A549 (cell line): Measurements from ENCODE around the gene CD276. TPM values are rescaled to one million over a fixed set of nuclear protein-coding genes. Genes with fewer than 3 reads are reported as not detected.

ENCODE experiments used
- ATAC-seq, 2 experiments: fragments of 200-7000 bp in 1 of 2; fragments of >200 bp in 1 of 2; cut with Nextera tagmentation in 1 of 2; cut with Tn5 transposase in 1 of 2; 3 replicates each; pipeline versions ENCODE4 v1.8.0 to v1.9.1; 2018 to 2020; ENCODE audit warnings: mild to moderate bottlenecking in 1 of 2, moderate library complexity in 1 of 2
- CTCF ChIA-PET: fragments of 300-600 bp; sonication (Branson Sonifier 250); formaldehyde crosslinking; extraction: SDS; loops from one replicate; lab custom pipeline; 2021; ENCODE audit warnings: antibody characterized with exemption, inconsistent platforms; lab: Yijun Ruan, JAX
- POLR2A ChIA-PET: fragments of 350-600 bp; formaldehyde crosslinking; extraction: SDS; loops from one replicate; lab custom pipeline; 2021; ENCODE audit warnings: antibody characterized with exemption, inconsistent platforms; lab: Yijun Ruan, JAX
- DNase-seq, 2 experiments: peaks; one replicate each; pipeline versions ENCODE4 v3.0.0 to v3.0.0-alpha.2; 2011 to 2016; ENCODE audit warnings: low read depth in 1 of 2, low spot score in 1 of 2
- FAIRE-seq: peaks from 2 replicates; lab custom pipeline; 2011; peaks lifted over from hg19 to GRCh38; lab: Jason Lieb, UNC
- H3K27ac ChIP-seq, 2 experiments: fragments of >200 bp; sonication (Bioruptor Twin); formaldehyde crosslinking; 3 replicates each; pipeline ENCODE4 v1.5.1; 2016 to 2017
- H3K4me1 ChIP-seq: fragments of >200 bp; sonication (Bioruptor Twin); formaldehyde crosslinking; 3 replicates; pipeline ENCODE4 v1.6.1; 2016
- H3K4me2 ChIP-seq: fragments of >200 bp; sonication (Bioruptor Twin); formaldehyde crosslinking; 3 replicates; pipeline ENCODE4 v1.6.1; 2016
- H3K4me3 ChIP-seq: fragments of >200 bp; sonication (Bioruptor Twin); formaldehyde crosslinking; 3 replicates; pipeline ENCODE4 v1.5.1; 2016
- H3K9me3 ChIP-seq: fragments of >200 bp; sonication (Bioruptor Twin); formaldehyde crosslinking; 3 replicates; pipeline ENCODE4 v1.6.1; 2016
- BCL3 ChIP-seq: fragments of >200 bp; sonication (Bioruptor Twin); formaldehyde crosslinking; IDR thresholded peaks from 3 replicates; pipeline ENCODE4 v1.6.1; 2016
- BHLHE40 ChIP-seq: IDR thresholded peaks from 2 replicates; pipeline ENCODE4 v1.6.1; 2012; ENCODE audit warnings: low read depth, low read length, inconsistent platforms
- CBX2 ChIP-seq: fragments of 200-600 bp; sonication (generic); IDR thresholded peaks from 2 replicates; pipeline ENCODE4 v1.6.1; 2016; ENCODE audit warnings: low read depth, mild to moderate bottlenecking, borderline replicate concordance
- CBX8 ChIP-seq: fragments of 200-600 bp; sonication (generic); IDR thresholded peaks from 2 replicates; pipeline ENCODE4 v1.6.1; 2016
- EHF ChIP-seq: fragments of 250-450 bp; sonication (Bioruptor Pico); IDR thresholded peaks from 2 replicates; pipeline ENCODE4 v1.5.0; 2020; ENCODE audit warnings: mild to moderate bottlenecking
- FOXS1 ChIP-seq: fragments of 250-450 bp; sonication (Bioruptor Pico); IDR thresholded peaks from 2 replicates; pipeline ENCODE4 v1.5.0; 2020; ENCODE audit warnings: mild to moderate bottlenecking, moderate library complexity
- HMGXB4 ChIP-seq: fragments of 250-450 bp; sonication (Bioruptor Pico); IDR thresholded peaks from 2 replicates; pipeline ENCODE4 v1.5.0; 2021; ENCODE audit warnings: mild to moderate bottlenecking, moderate library complexity, borderline replicate concordance
- HOXB13 ChIP-seq: fragments of 250-450 bp; sonication (Bioruptor Pico); IDR thresholded peaks from 2 replicates; pipeline ENCODE4 v1.5.0; 2020; ENCODE audit warnings: low read depth, mild to moderate bottlenecking, moderate library complexity
- JUNB ChIP-seq: fragments of >200 bp; sonication (Bioruptor Twin); formaldehyde crosslinking; IDR thresholded peaks from 2 replicates; pipeline ENCODE4 v1.6.1; 2016
- KDM1A ChIP-seq: fragments of 200-600 bp; sonication (generic); IDR thresholded peaks from 2 replicates; pipeline ENCODE4 v1.6.1; 2016; ENCODE audit warnings: low read depth, mild to moderate bottlenecking
- MAFK ChIP-seq: fragments of 450-650 bp; IDR thresholded peaks from 2 replicates; pipeline ENCODE4 v1.6.1; 2014; ENCODE audit not compliant: partially characterized antibody
- MAZ ChIP-seq: fragments of 150-350 bp; IDR thresholded peaks from 2 replicates; pipeline ENCODE4 v1.6.1; 2014; ENCODE audit warnings: antibody characterized with exemption, low read depth, low read length, borderline replicate concordance
- PHF8 ChIP-seq: fragments of 200-600 bp; sonication (generic); IDR thresholded peaks from 2 replicates; pipeline ENCODE4 v1.6.1; 2016; ENCODE audit warnings: low read depth, mild to moderate bottlenecking, antibody characterized with exemption, moderate library complexity, borderline replicate concordance
- POLR2A ChIP-seq: IDR thresholded peaks from 2 replicates; pipeline ENCODE4 v1.6.1; 2012; ENCODE audit warnings: mild to moderate bottlenecking, low read length
- POLR2AphosphoS2 ChIP-seq: conservative IDR thresholded peaks from 2 replicates; pipeline ENCODE4 v1.6.1; 2012; ENCODE audit warnings: low read length, improper control_type of control experiment, inconsistent platforms
- RAD21 ChIP-seq, 2 experiments: fragments of >200 bp in 1 of 2; sonication (Bioruptor Twin) in 1 of 2; formaldehyde crosslinking in 1 of 2; IDR thresholded peaks in 1 of 2; conservative IDR thresholded peaks in 1 of 2; 2 replicates in 1 of 2; 3 replicates in 1 of 2; pipeline ENCODE4 v1.6.1; 2012 to 2018; ENCODE audit warnings: inconsistent platforms in 1 of 2
- RFX5 ChIP-seq: fragments of 450-650 bp; IDR thresholded peaks from 2 replicates; pipeline ENCODE4 v1.7.1; 2014; ENCODE audit warnings: antibody characterized with exemption, mild to moderate bottlenecking, moderate library complexity
- SMC3 ChIP-seq: fragments of >200 bp; sonication (Bioruptor Twin); formaldehyde crosslinking; IDR thresholded peaks from 3 replicates; pipeline ENCODE4 v1.6.1; 2018; ENCODE audit warnings: inconsistent platforms
- TFCP2L1 ChIP-seq: fragments of 250-450 bp; sonication (Bioruptor Pico); IDR thresholded peaks from 2 replicates; pipeline ENCODE4 v1.5.0; 2021; ENCODE audit warnings: mild to moderate bottlenecking
- ZNF302 ChIP-seq: fragments of 250-450 bp; sonication (Bioruptor Pico); IDR thresholded peaks from 2 replicates; pipeline ENCODE4 v1.9.0; 2021; ENCODE audit warnings: inconsistent platforms, mild to moderate bottlenecking, moderate library complexity
- ZSCAN20 ChIP-seq: fragments of 250-450 bp; sonication (Bioruptor Pico); IDR thresholded peaks from 2 replicates; pipeline ENCODE4 v1.8.0; 2022; ENCODE audit warnings: mild to moderate bottlenecking, moderate library complexity
- WGBS: methylation state at CpG from one replicate; pipeline ENCODE4 v1.1.6; 2017; ENCODE audit errors: missing lambda C conversion rate; 5-methylcytosine and 5-hydroxymethylcytosine counted together
- polyA plus RNA-seq, 4 experiments: library from polyadenylated mRNA; depleted of rRNA in 3 of 4; stranded (reverse); fragments of >200 nt; fragmentation: RNase III in 1 of 4; extraction: RNeasy Plus Mini Kit Qiagen cat#74134 plus additional on column Dnase treatment in 1 of 4; gene quantifications; 2 replicates in 3 of 4; 3 replicates in 1 of 4; pipeline ENCODE4 v1.2.3, GENCODE V29; 2011 to 2017
- TF ChIP-seq, protein P1 (sequence below): fragments of 200-600 bp; sonication (generic); IDR thresholded peaks from 2 replicates; pipeline ENCODE4 v1.6.1; 2016; ENCODE audit warnings: antibody characterized with exemption, mild to moderate bottlenecking, moderate library complexity
- TF ChIP-seq, protein P2 (sequence below): IDR thresholded peaks from 2 replicates; pipeline ENCODE4 v1.6.1; 2012; ENCODE audit warnings: low read depth, borderline replicate concordance

CD276 gene
- polyA plus RNA-seq, 2 of the 4 experiments (the other 2 are of a cell fraction), result 24.8 to 31.0 TPM

DNA sequence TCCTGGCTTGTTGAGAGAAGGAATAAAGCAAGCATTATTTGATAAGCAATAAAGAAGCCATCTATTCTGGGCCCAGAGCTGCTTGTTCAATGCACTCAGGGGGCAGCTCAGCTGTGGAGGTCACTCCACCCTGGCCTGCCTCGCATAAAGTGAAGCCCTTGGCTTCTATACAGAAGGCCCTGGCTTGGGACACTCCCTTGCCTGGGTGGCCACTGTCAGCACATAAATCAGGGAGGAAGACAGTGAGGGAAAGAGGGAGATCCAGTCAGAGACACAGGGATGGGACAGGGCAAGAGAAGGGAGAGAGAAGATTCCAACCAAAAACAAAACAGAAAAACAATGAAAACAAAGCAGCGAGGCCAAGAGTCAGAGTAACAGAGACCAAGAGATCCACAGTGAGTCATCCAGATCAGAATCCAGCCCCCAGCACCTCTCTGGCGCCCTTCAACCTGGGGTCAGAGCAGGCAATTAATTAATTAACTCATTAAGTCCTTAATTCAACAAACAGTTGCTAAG, 57.2 kb downstream of the CD276 start:
- ATAC-seq (no peak), FAIRE-seq (no peak), DNase-seq (no peak)
- H3K4me2 ChIP-seq, result no peak overlapping the region
- H3K27ac ChIP-seq, result no peak overlapping the region
- ChIA-PET POLR2A (no interaction called here), CTCF (no interaction called here)
- WGBS, result 43% methylated on average over 3 of the region's 3 CpGs
- no peaks in the 10 kb centered on the region for H3K9me3 ChIP-seq
- H3K4me1 ChIP-seq, result peaks cover 9% of the 10 kb centered on the region
- no peak overlapping the region for H3K4me3 ChIP-seq
- TF ChIP-seq POLR2AphosphoS2 (no peak), RFX5 (no peak), CBX8 (no peak), BCL3 (no peak), SMC3 (no peak), POLR2A (no peak)

GRCh38 chr15:73744293-73744692, 60.1 kb downstream of the CD276 start:
- 30% methylated on average over 1 of the region's 1 CpG for WGBS
- no peak for FAIRE-seq
- no peak for DNase-seq
- Histone ChIP-seq H3K27ac (no peak overlapping the region), H3K4me1 (peaks cover 9% of the 10 kb centered on the region), H3K4me2 (no peak overlapping the region), H3K4me3 (no peak overlapping the region), H3K9me3 (no peaks in the 10 kb centered on the region)
- CTCF ChIA-PET, result no interaction called here
- TF ChIP-seq HOXB13 (CRISPR knock-in tag) (no peak), PHF8 (no peak), HMGXB4 (CRISPR knock-in tag) (no peak), POLR2AphosphoS2 (no peak), FOXS1 (no peak), CBX8 (no peak)
- POLR2A ChIA-PET, result no interaction called here
- ATAC-seq, result no peak

DNA sequence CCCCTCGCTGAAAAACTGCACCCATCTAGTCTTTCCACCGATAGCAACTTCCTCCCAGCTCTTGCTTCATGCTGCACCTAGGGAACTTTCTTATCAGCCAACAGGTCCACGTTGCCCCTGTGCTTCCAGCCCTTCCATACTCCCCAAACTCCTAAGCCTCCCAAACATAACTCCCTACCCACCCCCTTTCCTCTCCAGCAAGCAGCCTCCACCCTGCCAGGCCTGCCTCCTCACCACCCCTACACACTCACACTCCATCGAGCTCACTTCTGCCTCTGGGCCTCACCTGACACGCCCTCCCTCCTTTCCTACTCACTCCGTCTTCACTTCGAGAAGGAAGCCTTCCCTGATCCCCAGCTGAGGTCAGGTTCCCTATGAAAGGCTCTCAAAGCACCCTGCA, 60.9 kb downstream of the CD276 start:
- 75% methylated on average over 7 of the region's 7 CpGs for WGBS
- Histone ChIP-seq H3K9me3 (no peaks in the 10 kb centered on the region), H3K4me1 (peaks cover 9% of the 10 kb centered on the region), H3K27ac (no peak overlapping the region), H3K4me2 (no peak overlapping the region), H3K4me3 (no peak overlapping the region)
- CTCF ChIA-PET, result no interaction called here
- POLR2A ChIA-PET, result no interaction called here
- no peak for DNase-seq
- TF ChIP-seq RFX5 (no peak), ZNF302 (no peak), MAFK (no peak), HOXB13 (CRISPR knock-in tag) (no peak), TFCP2L1 (CRISPR knock-in tag) (no peak), CBX2 (no peak), BHLHE40 (no peak), KDM1A (no peak), RAD21 (conservative IDR thresholded peaks at IDR 0.05 in 1 of 2, IDR thresholded peaks at IDR 0.05 in 1 of 2) (no peak), JUNB (no peak), MAZ (no peak), EHF (CRISPR knock-in tag) (no peak), ZSCAN20 (CRISPR knock-in tag) (no peak)
- TF ChIP-seq, protein P1, sequence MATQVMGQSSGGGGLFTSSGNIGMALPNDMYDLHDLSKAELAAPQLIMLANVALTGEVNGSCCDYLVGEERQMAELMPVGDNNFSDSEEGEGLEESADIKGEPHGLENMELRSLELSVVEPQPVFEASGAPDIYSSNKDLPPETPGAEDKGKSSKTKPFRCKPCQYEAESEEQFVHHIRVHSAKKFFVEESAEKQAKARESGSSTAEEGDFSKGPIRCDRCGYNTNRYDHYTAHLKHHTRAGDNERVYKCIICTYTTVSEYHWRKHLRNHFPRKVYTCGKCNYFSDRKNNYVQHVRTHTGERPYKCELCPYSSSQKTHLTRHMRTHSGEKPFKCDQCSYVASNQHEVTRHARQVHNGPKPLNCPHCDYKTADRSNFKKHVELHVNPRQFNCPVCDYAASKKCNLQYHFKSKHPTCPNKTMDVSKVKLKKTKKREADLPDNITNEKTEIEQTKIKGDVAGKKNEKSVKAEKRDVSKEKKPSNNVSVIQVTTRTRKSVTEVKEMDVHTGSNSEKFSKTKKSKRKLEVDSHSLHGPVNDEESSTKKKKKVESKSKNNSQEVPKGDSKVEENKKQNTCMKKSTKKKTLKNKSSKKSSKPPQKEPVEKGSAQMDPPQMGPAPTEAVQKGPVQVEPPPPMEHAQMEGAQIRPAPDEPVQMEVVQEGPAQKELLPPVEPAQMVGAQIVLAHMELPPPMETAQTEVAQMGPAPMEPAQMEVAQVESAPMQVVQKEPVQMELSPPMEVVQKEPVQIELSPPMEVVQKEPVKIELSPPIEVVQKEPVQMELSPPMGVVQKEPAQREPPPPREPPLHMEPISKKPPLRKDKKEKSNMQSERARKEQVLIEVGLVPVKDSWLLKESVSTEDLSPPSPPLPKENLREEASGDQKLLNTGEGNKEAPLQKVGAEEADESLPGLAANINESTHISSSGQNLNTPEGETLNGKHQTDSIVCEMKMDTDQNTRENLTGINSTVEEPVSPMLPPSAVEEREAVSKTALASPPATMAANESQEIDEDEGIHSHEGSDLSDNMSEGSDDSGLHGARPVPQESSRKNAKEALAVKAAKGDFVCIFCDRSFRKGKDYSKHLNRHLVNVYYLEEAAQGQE, result no peak
- TF ChIP-seq, protein P2, sequence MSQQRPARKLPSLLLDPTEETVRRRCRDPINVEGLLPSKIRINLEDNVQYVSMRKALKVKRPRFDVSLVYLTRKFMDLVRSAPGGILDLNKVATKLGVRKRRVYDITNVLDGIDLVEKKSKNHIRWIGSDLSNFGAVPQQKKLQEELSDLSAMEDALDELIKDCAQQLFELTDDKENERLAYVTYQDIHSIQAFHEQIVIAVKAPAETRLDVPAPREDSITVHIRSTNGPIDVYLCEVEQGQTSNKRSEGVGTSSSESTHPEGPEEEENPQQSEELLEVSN, result no peak
- ATAC-seq, result no peak
- no peak for FAIRE-seq
